ENCODE results near the gene ASB14.

GRCh38 chr3:57257678-57258077 is 34.8 kb downstream of the ASB14 start:
- TF ChIP-seq CTCF (IDR thresholded peaks at IDR 0.05; ENCODE audit: low read length) (no peak), EZH2 (optimal IDR thresholded peaks at IDR 0.05; ENCODE audit: low read depth, low read length) (no peak), EZH2phosphoT487 (IDR thresholded peaks at IDR 0.05; ENCODE audit: low read length) (no peak)

Measured in MM.1S (cell line).